ENCODE measurements around the gene TRAM2.

TRAM2 gene

GRCh38 chr6:52605610-52606185 lies 28.8 kb upstream of the TRAM2 start:
- Histone ChIP-seq H3K4me1 (ENCODE audit: control insufficient read depth, insufficient read depth, low read length) (no peaks in the 10 kb centered on the region), H3K36me3 (ENCODE audit: control insufficient read depth, insufficient read depth, low read length) (no peaks in the 10 kb centered on the region), H3K9ac (ENCODE audit: low read length) (no peak overlapping the region), H3K27ac (ENCODE audit: low read depth, low read length) (no peak overlapping the region), H3K4me3 (ENCODE audit: low read length) (no peak overlapping the region), H3K27me3 (ENCODE audit: control insufficient read depth, insufficient read depth, low read length) (no peaks in the 10 kb centered on the region)

GRCh38 chr6:52603000-52603795 lies 26.3 kb upstream of the TRAM2 start:
- no peaks in the 10 kb centered on the region for H3K4me1 ChIP-seq (ENCODE audit: control insufficient read depth, insufficient read depth, low read length)
- no peak overlapping the region for H3K4me3 ChIP-seq (ENCODE audit: low read length)
- no peaks in the 10 kb centered on the region for H3K27me3 ChIP-seq (ENCODE audit: control insufficient read depth, insufficient read depth, low read length)
- no peaks in the 10 kb centered on the region for H3K36me3 ChIP-seq (ENCODE audit: control insufficient read depth, insufficient read depth, low read length)
- no peak overlapping the region for H3K9ac ChIP-seq (ENCODE audit: low read length)
- no peak overlapping the region for H3K27ac ChIP-seq (ENCODE audit: low read depth, low read length)

- H3K4me3 ChIP-seq (ENCODE audit: low read length), result no peak overlapping the region
- H3K36me3 ChIP-seq (ENCODE audit: control insufficient read depth, insufficient read depth, low read length), result no peaks in the 10 kb centered on the region
- no peak overlapping the region for H3K9ac ChIP-seq (ENCODE audit: low read length)
- H3K4me1 ChIP-seq (ENCODE audit: control insufficient read depth, insufficient read depth, low read length), result peaks cover 16% of the 10 kb centered on the region
- no peak overlapping the region for H3K27ac ChIP-seq (ENCODE audit: low read depth, low read length)
- no peaks in the 10 kb centered on the region for H3K27me3 ChIP-seq (ENCODE audit: control insufficient read depth, insufficient read depth, low read length)
Measured at GRCh38 chr6:52598824-52599190, 21.9 kb upstream of the TRAM2 start.

- peak overlapping the region; percentile 23 for H3K27ac ChIP-seq (ENCODE audit: low read depth, low read length)
- peak overlapping the region; percentile 47 for H3K9ac ChIP-seq (ENCODE audit: low read length)
Measured at GRCh38 chr6:52598123-52598823, 21.4 kb upstream of the TRAM2 start.

GRCh38 chr6:52597738-52598122 lies 20.9 kb upstream of the TRAM2 start:
- Histone ChIP-seq H3K4me1 (ENCODE audit: control insufficient read depth, insufficient read depth, low read length) (peaks cover 16% of the 10 kb centered on the region), H3K27ac (ENCODE audit: low read depth, low read length) (peak overlapping the region; percentile 23), H3K36me3 (ENCODE audit: control insufficient read depth, insufficient read depth, low read length) (no peaks in the 10 kb centered on the region), H3K4me3 (ENCODE audit: low read length) (peak overlapping the region; percentile 51), H3K9ac (ENCODE audit: low read length) (peak overlapping the region; percentile 47), H3K27me3 (ENCODE audit: control insufficient read depth, insufficient read depth, low read length) (no peaks in the 10 kb centered on the region)

More at GRCh38 chr6:52598123-52598823, 21.4 kb upstream of the TRAM2 start:
- Histone ChIP-seq H3K4me3 (ENCODE audit: low read length) (peak overlapping the region; percentile 51), H3K4me1 (ENCODE audit: control insufficient read depth, insufficient read depth, low read length) (peaks cover 16% of the 10 kb centered on the region), H3K27me3 (ENCODE audit: control insufficient read depth, insufficient read depth, low read length) (no peaks in the 10 kb centered on the region), H3K36me3 (ENCODE audit: control insufficient read depth, insufficient read depth, low read length) (no peaks in the 10 kb centered on the region)

- peaks cover 16% of the 10 kb centered on the region for H3K4me1 ChIP-seq (ENCODE audit: control insufficient read depth, insufficient read depth, low read length)
- no peak overlapping the region for H3K9ac ChIP-seq (ENCODE audit: low read length)
- no peak overlapping the region for H3K4me3 ChIP-seq (ENCODE audit: low read length)
- no peaks in the 10 kb centered on the region for H3K36me3 ChIP-seq (ENCODE audit: control insufficient read depth, insufficient read depth, low read length)
- no peaks in the 10 kb centered on the region for H3K27me3 ChIP-seq (ENCODE audit: control insufficient read depth, insufficient read depth, low read length)
- H3K27ac ChIP-seq (ENCODE audit: low read depth, low read length), result peak overlapping the region; percentile 30
Measured at GRCh38 chr6:52596371-52597028, 19.6 kb upstream of the TRAM2 start.

- H3K9ac ChIP-seq (ENCODE audit: low read length), result no peak overlapping the region
- H3K4me1 ChIP-seq (ENCODE audit: control insufficient read depth, insufficient read depth, low read length), result peaks cover 16% of the 10 kb centered on the region
- no peaks in the 10 kb centered on the region for H3K27me3 ChIP-seq (ENCODE audit: control insufficient read depth, insufficient read depth, low read length)
- H3K36me3 ChIP-seq (ENCODE audit: control insufficient read depth, insufficient read depth, low read length), result no peaks in the 10 kb centered on the region
- H3K27ac ChIP-seq (ENCODE audit: low read depth, low read length), result peak overlapping the region; percentile 59
- no peak overlapping the region for H3K4me3 ChIP-seq (ENCODE audit: low read length)
Measured at GRCh38 chr6:52595796-52596130, 18.9 kb upstream of the TRAM2 start.

GRCh38 chr6:52595000-52595795 lies 18.3 kb upstream of the TRAM2 start:
- Histone ChIP-seq H3K4me1 (ENCODE audit: control insufficient read depth, insufficient read depth, low read length) (peaks cover 16% of the 10 kb centered on the region), H3K27ac (ENCODE audit: low read depth, low read length) (peak overlapping the region; percentile 59), H3K27me3 (ENCODE audit: control insufficient read depth, insufficient read depth, low read length) (no peaks in the 10 kb centered on the region), H3K36me3 (ENCODE audit: control insufficient read depth, insufficient read depth, low read length) (no peaks in the 10 kb centered on the region), H3K9ac (ENCODE audit: low read length) (no peak overlapping the region), H3K4me3 (ENCODE audit: low read length) (no peak overlapping the region)

GRCh38 chr6:52594221-52594620 lies 17.4 kb upstream of the TRAM2 start:
- no peaks in the 10 kb centered on the region for H3K27me3 ChIP-seq (ENCODE audit: control insufficient read depth, insufficient read depth, low read length)
- H3K4me1 ChIP-seq (ENCODE audit: control insufficient read depth, insufficient read depth, low read length), result peaks cover 16% of the 10 kb centered on the region
- peak overlapping the region; percentile 4 for H3K27ac ChIP-seq (ENCODE audit: low read depth, low read length)
- no peak overlapping the region for H3K9ac ChIP-seq (ENCODE audit: low read length)
- H3K36me3 ChIP-seq (ENCODE audit: control insufficient read depth, insufficient read depth, low read length), result no peaks in the 10 kb centered on the region
- no peak overlapping the region for H3K4me3 ChIP-seq (ENCODE audit: low read length)

GRCh38 chr6:52591832-52592231 lies 15.0 kb upstream of the TRAM2 start:
- H3K4me3 ChIP-seq (ENCODE audit: low read length), result no peak overlapping the region
- no peak overlapping the region for H3K27ac ChIP-seq (ENCODE audit: low read depth, low read length)
- no peak overlapping the region for H3K9ac ChIP-seq (ENCODE audit: low read length)
- H3K27me3 ChIP-seq (ENCODE audit: control insufficient read depth, insufficient read depth, low read length), result no peaks in the 10 kb centered on the region
- H3K36me3 ChIP-seq (ENCODE audit: control insufficient read depth, insufficient read depth, low read length), result no peaks in the 10 kb centered on the region
- peaks cover 13% of the 10 kb centered on the region for H3K4me1 ChIP-seq (ENCODE audit: control insufficient read depth, insufficient read depth, low read length)

- Histone ChIP-seq H3K27me3 (ENCODE audit: control insufficient read depth, insufficient read depth, low read length) (no peaks in the 10 kb centered on the region), H3K9ac (ENCODE audit: low read length) (no peak overlapping the region), H3K4me1 (ENCODE audit: control insufficient read depth, insufficient read depth, low read length) (peaks cover 8% of the 10 kb centered on the region), H3K4me3 (ENCODE audit: low read length) (no peak overlapping the region), H3K36me3 (ENCODE audit: control insufficient read depth, insufficient read depth, low read length) (no peaks in the 10 kb centered on the region), H3K27ac (ENCODE audit: low read depth, low read length) (no peak overlapping the region)
Measured at GRCh38 chr6:52590152-52590891, 13.5 kb upstream of the TRAM2 start.

Data from rectal smooth muscle tissue (tissue), 1 donor.